Lower leg skin (tissue), 4 donors: ENCODE measurements around the gene FBXO7. TPM values are rescaled to one million over a fixed set of nuclear protein-coding genes. Genes with fewer than 3 reads are reported as not detected.

Experiments
- DNase-seq, 2 donors: peaks; one replicate each; pipeline ENCODE4 v3.0.0-alpha.2; 2019; ENCODE audit warnings: low spot score in 2 of 2
- H3K4me3 ChIP-seq: fragments of 200-600 bp; sonication (generic); 2 replicates; pipeline ENCODE4 v1.5.1; 2017; ENCODE audit warnings: mild to moderate bottlenecking, low read depth; ENCODE audit not compliant: poor library complexity, severe bottlenecking
- POLR2A ChIP-seq, 2 donors: fragments of 450-650 bp; IDR thresholded peaks; one replicate each; pipeline ENCODE4 v1.6.1; 2016 to 2017; ENCODE audit warnings: antibody characterized with exemption in 2 of 2, mild to moderate bottlenecking in 1 of 2, moderate library complexity in 1 of 2
- WGBS, 2 donors: methylation state at CpG; one replicate each; pipeline ENCODE4 v1.1.5; 2018; 5-methylcytosine and 5-hydroxymethylcytosine counted together
- intact Hi-C: fragments of 100-400 bp; cut with DNase I; formaldehyde crosslinking; loops from one replicate; pipeline ENCODE4 v1.15.0; 2023; ENCODE audit warnings: low total_unique reads
- total RNA-seq, 4 donors: library from RNA; depleted of rRNA; stranded (reverse); fragments of >200 nt; gene quantifications; one replicate each; pipeline ENCODE4 v1.1.0, GENCODE V29; 2016
- TF ChIP-seq, protein P1 (sequence below), 3 donors: fragments of 450-650 bp; IDR thresholded peaks; one replicate each; pipeline ENCODE4 v1.5.1; 2016; ENCODE audit warnings: antibody characterized with exemption in 3 of 3, mild to moderate bottlenecking in 3 of 3, moderate library complexity in 2 of 3

The FBXO7 gene
- total RNA-seq, 4 donors from 2014 or later = 61.6 to 89.4 (median 80.6) TPM

DNA sequence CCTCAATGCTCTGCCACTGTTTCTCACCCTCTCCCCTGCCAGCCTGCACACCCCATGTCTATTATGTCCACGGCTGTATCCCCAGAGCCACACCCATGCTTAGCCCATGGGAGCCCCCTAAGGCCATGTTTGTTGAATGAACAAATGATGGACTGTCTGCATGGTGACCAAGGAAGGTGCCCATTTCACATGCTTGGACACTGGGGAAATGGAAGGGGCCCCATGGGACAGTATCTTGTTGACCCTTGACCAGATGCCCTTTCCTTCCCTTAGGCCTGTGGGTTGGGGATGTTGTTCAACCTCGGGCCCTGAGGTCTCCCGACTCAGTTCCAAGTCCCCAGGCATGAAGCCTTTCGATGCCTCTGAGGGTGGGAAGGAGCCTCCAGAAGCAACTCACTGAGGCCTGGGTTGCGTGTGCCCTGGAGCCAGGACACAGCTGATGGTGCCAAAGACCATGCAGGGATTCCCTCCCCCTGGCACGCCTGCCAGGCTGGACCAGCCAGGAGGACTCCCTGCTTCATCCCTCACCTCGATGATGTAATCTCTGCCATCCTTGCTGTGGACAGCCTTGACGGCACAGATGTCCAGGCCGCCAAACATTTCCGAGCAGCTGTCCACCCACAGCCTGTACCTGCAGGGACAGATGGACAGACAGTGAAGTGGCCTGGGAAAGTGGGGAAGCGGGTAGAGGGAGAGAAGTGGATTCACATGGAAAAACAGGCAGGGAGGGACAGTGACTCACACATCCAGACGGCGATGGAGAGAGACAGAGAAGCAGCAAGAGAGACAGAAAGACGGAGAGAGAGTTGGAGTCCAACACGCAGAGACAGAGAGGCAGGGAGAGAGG lies 58.9 kb downstream of the FBXO7 start:
- WGBS, 2 donors = 66 to 76% methylated on average over 13 to 15 of the region's 15 CpGs
- no peak overlapping the region for H3K4me3 ChIP-seq
- no peak for DNase-seq
- TF ChIP-seq, protein P1, sequence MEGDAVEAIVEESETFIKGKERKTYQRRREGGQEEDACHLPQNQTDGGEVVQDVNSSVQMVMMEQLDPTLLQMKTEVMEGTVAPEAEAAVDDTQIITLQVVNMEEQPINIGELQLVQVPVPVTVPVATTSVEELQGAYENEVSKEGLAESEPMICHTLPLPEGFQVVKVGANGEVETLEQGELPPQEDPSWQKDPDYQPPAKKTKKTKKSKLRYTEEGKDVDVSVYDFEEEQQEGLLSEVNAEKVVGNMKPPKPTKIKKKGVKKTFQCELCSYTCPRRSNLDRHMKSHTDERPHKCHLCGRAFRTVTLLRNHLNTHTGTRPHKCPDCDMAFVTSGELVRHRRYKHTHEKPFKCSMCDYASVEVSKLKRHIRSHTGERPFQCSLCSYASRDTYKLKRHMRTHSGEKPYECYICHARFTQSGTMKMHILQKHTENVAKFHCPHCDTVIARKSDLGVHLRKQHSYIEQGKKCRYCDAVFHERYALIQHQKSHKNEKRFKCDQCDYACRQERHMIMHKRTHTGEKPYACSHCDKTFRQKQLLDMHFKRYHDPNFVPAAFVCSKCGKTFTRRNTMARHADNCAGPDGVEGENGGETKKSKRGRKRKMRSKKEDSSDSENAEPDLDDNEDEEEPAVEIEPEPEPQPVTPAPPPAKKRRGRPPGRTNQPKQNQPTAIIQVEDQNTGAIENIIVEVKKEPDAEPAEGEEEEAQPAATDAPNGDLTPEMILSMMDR (IDR thresholded peaks at IDR 0.05) = no peak
- no peak for TF ChIP-seq POLR2A (IDR thresholded peaks at IDR 0.05)
- intact Hi-C loops = loop anchor here (5.0 kb wide), 1 partner anchor 269 kb away; the partner anchor contains the start of gene TIMP3

DNA sequence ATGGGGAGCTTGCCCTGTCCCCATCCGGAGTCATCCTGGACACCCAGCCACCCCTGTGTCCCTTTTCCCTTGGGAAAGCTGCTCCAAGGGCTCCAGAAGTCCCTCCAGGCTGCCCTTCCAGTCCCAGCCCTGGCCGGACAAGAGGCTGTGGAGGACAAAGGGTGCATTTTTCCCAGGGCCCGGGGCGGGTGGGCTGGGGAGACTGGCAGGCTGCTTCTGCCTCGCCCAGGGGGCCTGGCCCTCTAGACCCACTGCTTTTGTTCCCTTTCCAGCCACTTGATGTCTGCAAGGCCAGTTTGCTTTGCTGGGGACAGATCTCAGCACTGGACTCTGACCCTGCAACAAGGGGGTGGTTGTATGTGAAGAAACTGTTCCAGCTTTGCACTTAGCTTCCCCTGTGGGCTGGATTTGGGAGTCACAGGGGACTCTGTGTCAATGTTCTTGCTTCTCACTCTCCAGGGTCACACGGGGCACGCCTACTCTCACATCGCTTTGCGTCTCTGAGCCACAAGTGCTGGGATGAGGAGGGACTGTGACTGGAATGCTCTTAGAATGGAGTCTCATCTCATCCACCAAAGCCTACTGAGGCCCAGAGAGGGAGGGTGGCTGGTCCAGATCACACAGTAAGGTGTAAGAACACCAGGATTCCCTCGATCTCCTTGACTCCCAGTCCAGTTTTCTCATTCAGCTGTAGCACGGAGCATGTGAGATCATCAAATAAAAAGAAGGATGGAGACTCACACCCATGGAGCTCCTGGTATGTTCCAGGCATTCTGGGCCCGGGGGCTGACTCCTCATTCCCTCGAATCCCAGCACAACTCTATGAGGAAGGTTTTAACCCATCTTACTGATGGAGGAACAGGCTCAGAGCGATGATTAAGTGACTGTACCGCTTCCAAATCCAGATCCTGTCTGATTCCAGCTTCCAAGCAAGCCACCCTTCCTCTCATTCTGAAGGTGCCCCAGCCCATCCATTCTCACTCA lies 59.9 kb downstream of the FBXO7 start:
- intact Hi-C loops = loop anchor here (5.0 kb wide), 1 partner anchor 268 kb away; the partner anchor contains the start of gene TIMP3
- DNase-seq = no peak
- H3K4me3 ChIP-seq = no peak overlapping the region
- no peak for TF ChIP-seq POLR2A (IDR thresholded peaks at IDR 0.05)
- TF ChIP-seq, protein P1 (IDR thresholded peaks at IDR 0.05) = no peak
- 66 to 75% methylated on average over 15 of the region's 15 CpGs for WGBS, 2 donors

DNA sequence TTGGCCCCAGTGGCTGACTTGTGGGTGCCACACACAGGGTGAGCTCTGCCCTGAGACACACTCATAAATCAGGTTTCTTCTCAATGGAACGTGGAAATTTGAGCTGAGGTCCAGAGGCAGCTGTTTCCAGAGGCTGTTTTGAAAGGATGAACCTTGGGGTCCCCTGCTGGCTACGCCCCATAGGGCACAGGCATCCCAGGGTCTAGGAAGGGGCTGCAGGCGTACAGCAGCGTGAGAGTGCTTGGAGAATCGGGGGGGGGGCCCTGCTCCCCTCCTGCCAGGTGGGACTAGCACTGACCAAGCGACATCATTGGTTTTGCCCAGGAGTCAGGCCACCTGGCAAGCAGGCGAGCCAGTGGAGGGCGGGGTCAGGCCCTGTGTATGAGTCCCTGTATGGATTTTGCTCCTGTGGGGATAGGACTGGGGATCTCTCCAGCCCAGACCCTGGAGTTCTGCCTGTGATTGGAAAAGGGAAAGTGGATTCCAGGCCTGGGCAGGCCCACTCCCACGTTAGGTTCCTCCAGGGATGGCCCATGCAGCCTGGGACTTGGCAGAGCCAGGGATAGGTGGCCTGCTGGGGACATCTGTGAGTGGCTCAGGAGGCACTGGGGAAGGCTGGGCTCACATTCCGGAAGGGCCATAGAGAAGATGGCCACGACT lies 61.0 kb downstream of the FBXO7 start:
- no peak overlapping the region for H3K4me3 ChIP-seq
- TF ChIP-seq POLR2A (IDR thresholded peaks at IDR 0.05) = no peak
- TF ChIP-seq, protein P1 (IDR thresholded peaks at IDR 0.05) = no peak
- WGBS, 2 donors = 81 to 82% methylated on average over 10 to 11 of the region's 11 CpGs
- DNase-seq = no peak
- intact Hi-C loops = no loop called here

DNA sequence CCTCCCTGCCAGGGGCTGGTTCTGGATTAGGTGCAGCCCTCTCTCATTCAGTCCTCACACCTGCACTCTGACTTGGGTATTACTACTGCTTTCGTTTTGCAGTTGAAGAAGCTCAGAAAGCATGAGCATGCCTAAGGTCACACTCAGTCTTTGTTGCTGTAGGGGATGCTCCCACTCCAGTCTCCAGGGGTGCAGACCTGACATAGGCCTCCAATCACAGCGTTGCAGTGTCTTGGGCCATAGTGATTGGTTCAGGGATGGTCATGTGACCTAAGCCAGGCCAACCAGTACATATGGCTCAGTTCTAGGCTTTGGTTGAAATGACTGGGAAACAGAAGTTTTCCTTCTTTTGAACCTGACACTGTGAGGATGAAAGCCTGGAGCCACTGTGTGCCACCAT lies 61.7 kb downstream of the FBXO7 start:
- TF ChIP-seq, protein P1 (IDR thresholded peaks at IDR 0.05) = no peak
- no peak for TF ChIP-seq POLR2A (IDR thresholded peaks at IDR 0.05)
- no peak overlapping the region for H3K4me3 ChIP-seq
- 94 to 100% methylated on average over 2 of the region's 2 CpGs for WGBS, 2 donors
- DNase-seq = no peak
- intact Hi-C loops = no loop called here

DNA sequence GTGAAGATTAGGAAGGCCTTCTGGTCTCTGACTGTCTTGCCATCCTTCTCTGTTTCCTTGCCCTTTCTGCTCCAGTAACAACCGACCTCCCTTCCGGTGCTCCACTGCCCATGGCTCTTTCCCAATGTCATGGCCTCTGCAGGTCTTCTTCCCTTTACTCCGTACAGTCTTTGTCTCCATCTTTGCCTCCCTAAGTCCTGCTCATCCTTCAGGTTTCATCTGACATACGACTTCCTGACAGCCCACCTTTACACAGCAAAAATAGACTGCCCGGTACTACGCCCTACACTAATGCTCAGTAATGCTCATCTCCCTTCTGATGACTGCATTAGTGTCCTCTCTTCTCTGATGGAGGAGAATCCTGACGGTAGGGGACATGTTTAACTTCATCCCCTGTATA lies 63.9 kb downstream of the FBXO7 start:
- no peak overlapping the region for H3K4me3 ChIP-seq
- WGBS, 2 donors = 95% methylated on average over 7 of the region's 7 CpGs
- TF ChIP-seq, protein P1 (IDR thresholded peaks at IDR 0.05) = no peak
- no peak for TF ChIP-seq POLR2A (IDR thresholded peaks at IDR 0.05)
- intact Hi-C loops = no loop called here
- no peak for DNase-seq
